ENCODE results near the gene PRSS22.

PRSS22 gene

DNA sequence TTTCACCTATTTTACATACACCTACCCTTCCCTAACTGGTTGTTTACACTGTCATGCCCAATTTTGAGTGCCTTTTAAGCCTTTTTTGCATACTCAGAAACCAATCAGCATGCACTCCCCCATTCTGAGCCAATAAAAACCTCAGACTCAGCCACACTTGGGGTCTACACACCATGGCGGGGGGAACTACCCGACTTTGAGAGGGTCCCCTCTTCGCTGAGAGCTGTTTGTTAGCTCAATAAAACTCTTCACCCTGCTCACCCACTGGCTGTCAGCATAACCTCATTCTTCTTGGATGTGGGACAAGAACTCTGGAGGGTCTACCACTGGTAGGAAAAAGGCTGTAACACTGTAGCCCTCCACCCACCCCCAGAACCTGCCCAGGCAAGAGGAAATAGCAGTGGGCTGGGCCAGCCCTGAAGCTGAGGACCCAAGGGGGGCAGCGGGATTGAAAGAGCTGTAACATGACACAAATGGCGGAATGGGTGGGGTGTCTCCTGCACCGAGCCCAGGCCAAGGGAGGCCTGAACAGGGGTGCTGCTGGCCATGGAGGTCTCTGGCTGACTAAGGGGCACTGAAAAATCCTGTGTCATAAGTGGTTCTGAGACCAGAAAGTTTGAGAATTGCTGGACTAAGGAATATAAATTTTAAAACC lies 22.0 kb upstream of the PRSS22 start:
- no peak for DNase-seq

DNA sequence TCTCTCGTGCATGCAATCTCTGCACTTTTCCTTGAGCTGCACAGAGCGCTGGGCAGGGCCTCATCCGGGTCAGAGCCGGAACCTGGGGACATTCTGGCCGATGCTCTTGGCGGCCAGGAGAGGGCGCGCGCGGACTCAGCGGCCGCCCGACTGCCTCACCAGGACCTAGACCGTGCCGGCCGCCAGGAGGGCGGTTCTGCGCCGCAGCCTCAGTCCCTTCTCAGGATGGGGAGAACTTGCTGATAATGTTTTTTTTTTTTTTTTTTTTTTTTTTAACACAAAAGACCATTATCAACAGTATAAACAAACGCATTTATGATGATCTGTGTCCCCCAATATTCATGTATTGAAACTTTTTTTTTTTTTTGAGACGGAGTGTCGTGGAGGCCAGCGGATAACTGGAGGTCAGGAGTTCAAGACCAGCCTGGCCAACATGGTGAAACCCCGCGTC lies 17.0 kb upstream of the PRSS22 start:
- DNase-seq = peak; percentile 76

DNA sequence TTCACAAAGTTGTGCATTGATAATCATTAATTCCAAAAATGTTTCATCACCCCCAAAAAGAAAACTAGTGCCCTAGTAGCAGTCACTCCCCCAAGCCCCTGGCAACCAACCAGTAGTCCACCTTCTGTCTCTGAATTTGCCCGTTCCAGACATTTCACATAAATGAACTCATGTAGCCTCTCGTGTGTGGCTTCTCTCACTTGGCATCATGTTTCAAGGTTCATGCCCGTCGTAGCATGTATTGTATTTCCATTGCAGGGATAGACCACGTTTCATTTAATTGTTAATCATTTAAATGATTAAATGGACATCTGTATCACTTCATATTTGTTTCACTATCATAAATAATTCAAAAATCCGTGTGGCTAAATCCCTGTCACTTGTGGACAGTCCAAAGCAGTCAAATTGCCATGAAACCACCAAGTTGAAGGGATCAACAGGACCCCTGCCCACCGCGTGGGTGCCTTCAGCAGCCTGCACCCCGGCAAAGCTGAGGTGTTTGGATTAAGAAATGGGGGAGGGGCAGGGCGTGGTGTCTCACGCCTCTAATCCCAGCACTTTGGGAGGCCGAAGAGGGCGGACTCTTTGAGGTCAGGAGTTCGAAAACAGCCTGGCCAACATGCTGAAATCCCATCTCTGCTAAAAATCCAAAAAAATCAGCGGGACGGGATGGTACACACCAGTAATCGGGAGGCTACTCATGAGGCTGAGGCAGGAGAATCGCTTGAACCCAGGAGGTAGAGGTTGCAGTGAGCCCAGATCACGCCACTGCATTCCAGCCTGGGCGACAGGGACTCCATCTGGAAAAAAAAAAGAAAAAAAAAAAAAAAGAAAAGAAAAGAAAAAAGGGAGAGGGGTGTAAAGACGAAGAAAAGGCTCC lies 16.3 kb upstream of the PRSS22 start:
- no peak for DNase-seq

GRCh38 chr16:2871926-2872325 lies 14.0 kb upstream of the PRSS22 start:
- no peak for DNase-seq

DNA sequence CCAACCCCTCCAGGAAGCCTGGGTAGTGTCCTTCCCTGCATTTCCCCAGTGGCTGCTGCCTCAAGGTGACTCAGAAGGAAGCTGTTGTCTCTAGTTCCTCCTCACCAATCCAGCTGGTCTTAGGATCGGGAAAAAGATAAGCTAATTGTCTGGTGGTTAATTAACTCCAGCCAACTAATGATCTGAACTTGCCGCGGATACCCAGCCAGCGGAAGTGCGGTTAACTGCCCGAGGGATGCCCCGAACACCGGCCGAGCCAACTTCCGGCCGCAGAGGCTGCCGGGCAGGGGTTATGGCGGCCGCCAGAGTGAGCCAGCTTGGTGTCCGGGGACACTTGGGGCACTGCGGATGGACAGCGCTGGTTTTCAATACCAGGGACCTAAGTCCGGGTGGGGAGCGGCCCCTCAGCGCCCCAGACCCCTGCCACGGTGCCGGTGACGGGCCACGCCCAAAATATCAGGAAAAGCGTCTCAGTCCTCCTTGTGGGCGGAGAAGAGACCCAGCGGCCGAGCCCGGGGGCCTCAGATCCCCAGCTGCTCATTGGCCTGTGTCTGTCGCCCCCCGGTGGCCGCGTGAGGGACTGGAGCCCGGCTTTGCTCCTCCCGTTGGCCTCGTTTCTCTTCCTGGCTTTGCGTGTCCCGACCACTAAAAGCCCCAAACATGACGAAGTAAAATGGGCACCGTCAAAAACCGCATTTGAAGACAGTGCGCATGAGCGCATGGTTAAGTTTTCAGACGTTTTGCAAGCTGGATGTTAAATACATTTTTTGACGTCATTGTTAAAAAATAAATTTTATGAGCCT lies 10.2 kb upstream of the PRSS22 start:
- DNase-seq = peak; percentile 94

- DNase-seq = no peak
These were observed 9.7 kb upstream of the PRSS22 start for GRCh38 chr16:2867661-2867986.

DNA sequence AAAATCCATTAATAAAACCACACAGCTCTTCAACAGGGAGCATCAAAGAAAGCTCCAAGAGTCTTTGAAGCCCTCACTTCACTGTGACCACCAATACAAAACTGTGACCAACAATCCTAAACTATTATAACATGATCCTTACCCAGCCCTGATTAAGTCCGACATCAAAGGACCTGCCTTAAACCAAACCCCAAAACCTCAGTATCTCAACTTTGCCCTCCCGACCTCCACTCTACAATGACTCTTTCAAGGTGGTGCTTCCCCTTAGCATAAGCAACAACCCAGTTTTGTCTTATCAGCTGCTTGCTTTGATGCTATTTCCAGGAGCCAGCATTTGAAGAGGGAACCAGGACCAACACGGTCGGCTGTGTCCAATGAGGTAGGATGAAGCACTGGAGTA lies 8.5 kb upstream of the PRSS22 start:
- DNase-seq = no peak

- DNase-seq = no peak
These were observed 7.7 kb upstream of the PRSS22 start for GRCh38 chr16:2865651-2866050.

GRCh38 chr16:2860826-2861567 lies 3.0 kb upstream of the PRSS22 start:
- no peak for DNase-seq

GRCh38 chr16:2859686-2860265 lies 1.8 kb upstream of the PRSS22 start:
- DNase-seq = no peak

DNA sequence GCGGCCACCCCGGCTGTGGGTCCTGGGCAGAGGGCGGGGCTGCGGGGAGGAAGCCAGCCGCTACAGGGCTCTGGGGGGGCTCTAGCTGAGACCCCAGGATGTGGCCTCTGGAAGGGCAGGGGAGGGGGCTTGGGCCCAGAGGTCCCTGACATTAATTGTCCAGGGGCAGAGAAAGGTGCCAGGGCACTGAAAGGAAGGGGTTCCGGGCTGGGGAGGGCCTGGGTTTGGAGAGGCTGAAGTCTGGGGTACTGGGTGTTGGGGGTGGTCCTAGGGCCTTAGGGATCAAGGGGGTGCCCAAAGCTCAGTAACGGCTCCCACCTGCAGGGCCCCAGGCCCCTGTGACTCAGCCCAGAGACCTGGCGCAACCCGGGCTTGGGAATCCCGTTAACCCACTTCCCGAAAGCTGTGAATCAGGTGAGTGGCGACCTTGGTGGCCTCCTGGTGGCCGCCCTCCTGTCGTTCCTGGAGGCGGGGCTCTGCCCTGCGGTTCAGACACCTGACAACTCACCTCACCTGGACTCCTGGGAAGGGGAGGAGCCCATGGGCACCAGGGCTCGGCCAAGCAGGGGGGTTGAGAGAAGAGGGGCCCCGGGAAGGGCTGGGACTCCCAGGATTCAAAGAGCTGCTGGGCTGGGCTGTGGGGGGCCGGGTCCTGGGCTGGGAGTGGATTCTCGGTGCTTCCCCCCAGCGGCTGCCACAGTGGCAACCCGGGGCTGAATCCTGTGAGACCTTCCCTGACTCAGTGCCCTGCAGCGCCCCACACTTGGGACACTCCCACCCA lies 465 bp upstream of the PRSS22 start:
- DNase-seq = no peak

GRCh38 chr16:2856686-2857450 lies 1.1 kb downstream of the PRSS22 start:
- DNase-seq = no peak

DNA sequence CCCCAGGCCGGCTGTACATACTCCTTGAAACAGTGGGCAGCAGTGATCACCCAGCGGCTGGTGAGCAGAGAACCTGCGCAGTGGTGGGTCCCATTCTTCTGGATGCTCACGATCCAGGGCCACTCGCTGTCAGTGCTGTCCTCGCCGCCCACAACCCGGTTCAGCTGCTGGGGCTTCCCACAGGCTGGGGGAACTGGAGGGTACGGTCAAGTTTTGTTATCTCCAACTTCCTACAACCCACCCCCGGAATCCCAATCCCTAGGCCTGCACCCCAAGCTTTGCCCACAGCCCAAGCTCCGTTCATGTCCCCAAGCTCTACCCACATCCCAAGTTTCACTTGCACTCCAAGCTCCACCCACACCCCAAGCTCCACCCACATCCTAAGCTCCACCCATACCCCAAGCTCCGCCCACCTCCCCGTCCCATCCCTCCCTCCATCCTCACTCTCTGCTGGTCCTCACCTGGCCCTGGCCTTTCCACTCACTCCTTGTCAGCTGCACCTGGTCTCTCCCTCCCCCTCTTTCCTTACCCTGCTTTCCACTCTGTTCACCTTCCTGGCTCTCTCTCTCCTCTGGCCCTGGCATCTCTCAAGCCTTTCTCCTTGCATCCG lies 1.8 kb downstream of the PRSS22 start:
- DNase-seq = no peak

- no peak for DNase-seq
These were observed 2.4 kb downstream of the PRSS22 start for GRCh38 chr16:2855536-2855935.

- DNase-seq = no peak
These were observed 3.2 kb downstream of the PRSS22 start for GRCh38 chr16:2854700-2855309.

GRCh38 chr16:2853531-2854073 lies 4.4 kb downstream of the PRSS22 start:
- DNase-seq = no peak

GRCh38 chr16:2852731-2853507 lies 5.1 kb downstream of the PRSS22 start:
- no peak for DNase-seq

DNA sequence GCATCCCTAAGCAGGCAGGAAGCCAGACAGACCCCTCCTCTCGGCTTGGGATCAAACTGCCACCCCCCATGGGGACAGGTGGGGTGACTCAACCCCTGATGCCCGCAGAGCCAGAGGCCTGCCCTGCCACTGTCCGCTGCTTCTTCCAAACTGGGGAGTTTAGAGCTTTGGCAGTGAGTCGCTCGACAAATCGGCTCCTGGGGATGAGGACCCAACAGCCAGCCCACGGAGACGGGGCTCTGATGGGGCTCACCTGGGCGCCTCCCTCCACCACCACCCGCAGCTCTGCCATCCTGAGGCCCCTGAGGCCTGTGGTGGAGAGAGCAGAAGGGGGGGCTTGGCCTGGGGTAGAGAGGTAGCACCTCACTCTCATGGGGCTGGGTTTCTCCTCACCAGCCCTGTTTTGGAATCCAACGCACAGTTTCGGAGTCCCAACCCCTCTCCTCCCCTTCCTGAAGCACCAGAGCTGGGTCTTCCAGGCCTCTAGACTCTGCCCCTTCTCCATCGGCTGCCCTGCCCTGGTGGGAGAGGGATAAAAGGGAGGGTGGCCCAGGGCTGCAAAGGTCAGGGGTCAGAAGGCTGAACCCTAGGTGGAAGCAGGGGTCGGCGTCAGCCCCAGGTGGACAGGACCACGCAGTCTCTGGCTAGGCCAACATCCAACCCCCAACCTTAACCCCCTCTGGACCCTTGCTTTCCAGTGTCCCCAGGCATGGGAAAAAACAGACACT lies 5.8 kb downstream of the PRSS22 start:
- DNase-seq = no peak
